OCI-LY3 (cell line): ENCODE measurements around the gene PBOV1.

Source experiments
- EZH2phosphoT487 ChIP-seq: fragments of 200-600 bp; shearing (Covaris generic); IDR thresholded peaks from 2 replicates; pipeline ENCODE4 v1.6.1; 2018; ENCODE audit warnings: antibody characterized with exemption, mixed run types, low read depth
- TF ChIP-seq, protein P1 (sequence below): fragments of 200-600, 300-600 bp; sonication (generic); IDR thresholded peaks from 2 replicates; pipeline ENCODE4 v1.5.1; 2014; ENCODE audit warnings: antibody characterized with exemption, low read length, low read depth

DNA sequence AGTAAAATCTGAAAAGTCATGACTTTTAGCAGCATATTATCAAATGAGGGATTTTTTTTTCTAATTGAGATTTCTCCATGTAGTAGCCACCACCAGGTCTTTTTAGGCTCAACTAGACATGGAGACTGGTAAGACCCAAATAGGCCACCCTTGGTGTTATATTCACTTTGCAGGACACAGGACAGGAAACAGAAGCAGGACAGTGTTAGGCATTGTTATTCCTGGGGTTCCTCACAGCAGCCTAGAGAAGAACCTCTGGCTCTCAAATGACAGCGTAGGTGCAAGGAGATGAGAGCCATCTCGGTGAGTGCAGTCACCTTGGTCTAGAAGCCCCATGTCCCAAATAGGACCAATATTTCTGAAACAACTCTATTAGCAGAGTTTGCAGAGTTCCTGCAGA lies 19.2 kb upstream of the PBOV1 start:
- TF ChIP-seq, protein P1, sequence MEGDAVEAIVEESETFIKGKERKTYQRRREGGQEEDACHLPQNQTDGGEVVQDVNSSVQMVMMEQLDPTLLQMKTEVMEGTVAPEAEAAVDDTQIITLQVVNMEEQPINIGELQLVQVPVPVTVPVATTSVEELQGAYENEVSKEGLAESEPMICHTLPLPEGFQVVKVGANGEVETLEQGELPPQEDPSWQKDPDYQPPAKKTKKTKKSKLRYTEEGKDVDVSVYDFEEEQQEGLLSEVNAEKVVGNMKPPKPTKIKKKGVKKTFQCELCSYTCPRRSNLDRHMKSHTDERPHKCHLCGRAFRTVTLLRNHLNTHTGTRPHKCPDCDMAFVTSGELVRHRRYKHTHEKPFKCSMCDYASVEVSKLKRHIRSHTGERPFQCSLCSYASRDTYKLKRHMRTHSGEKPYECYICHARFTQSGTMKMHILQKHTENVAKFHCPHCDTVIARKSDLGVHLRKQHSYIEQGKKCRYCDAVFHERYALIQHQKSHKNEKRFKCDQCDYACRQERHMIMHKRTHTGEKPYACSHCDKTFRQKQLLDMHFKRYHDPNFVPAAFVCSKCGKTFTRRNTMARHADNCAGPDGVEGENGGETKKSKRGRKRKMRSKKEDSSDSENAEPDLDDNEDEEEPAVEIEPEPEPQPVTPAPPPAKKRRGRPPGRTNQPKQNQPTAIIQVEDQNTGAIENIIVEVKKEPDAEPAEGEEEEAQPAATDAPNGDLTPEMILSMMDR: no peak
- TF ChIP-seq EZH2phosphoT487: no peak
